Measurements from ENCODE around the gene RPH3AL.
"Not testable (repeated sequence)": the region's sequence is repeated elsewhere in the genome, so short reads cannot be mapped to it uniquely, and the experiment has no call there.

The RPH3AL gene

GRCh38 chr17:280901-281300 lies 71.7 kb downstream of the RPH3AL start:
- no peak for DNase-seq

GRCh38 chr17:280216-280615 lies 72.4 kb downstream of the RPH3AL start:
- no peak for DNase-seq

- no peak for DNase-seq
Measured at GRCh38 chr17:279776-280175, 72.8 kb downstream of the RPH3AL start.

- DNase-seq, result no peak
Measured at GRCh38 chr17:279331-279730, 73.3 kb downstream of the RPH3AL start.

GRCh38 chr17:278676-279059 lies 73.9 kb downstream of the RPH3AL start:
- no peak for DNase-seq

GRCh38 chr17:278055-278675 lies 74.4 kb downstream of the RPH3AL start:
- no peak for DNase-seq

- DNase-seq, result no peak
Measured at GRCh38 chr17:274902-275301, 77.7 kb downstream of the RPH3AL start.

GRCh38 chr17:273981-274832 lies 78.4 kb downstream of the RPH3AL start:
- no peak for DNase-seq

- not testable (repeated sequence) for DNase-seq
Measured at GRCh38 chr17:272856-273255, 79.8 kb downstream of the RPH3AL start.

GRCh38 chr17:271928-272623 lies 80.5 kb downstream of the RPH3AL start:
- not testable (repeated sequence) for DNase-seq

GRCh38 chr17:269616-270514 lies 82.7 kb downstream of the RPH3AL start:
- DNase-seq, result no peak

- no peak for DNase-seq
Measured at GRCh38 chr17:266701-267667, 85.6 kb downstream of the RPH3AL start.

- no peak for DNase-seq
Measured at GRCh38 chr17:266219-266618, 86.4 kb downstream of the RPH3AL start.

GRCh38 chr17:265718-266117 lies 86.9 kb downstream of the RPH3AL start:
- DNase-seq, result no peak

- no peak for DNase-seq
Measured at GRCh38 chr17:263773-264172, 88.8 kb downstream of the RPH3AL start.

GRCh38 chr17:263271-263670 lies 89.3 kb downstream of the RPH3AL start:
- DNase-seq, result no peak

- no peak for DNase-seq
Measured at GRCh38 chr17:261635-262034, 91.0 kb downstream of the RPH3AL start.

- DNase-seq, result no peak
Measured at GRCh38 chr17:260944-261343, 91.7 kb downstream of the RPH3AL start.

- DNase-seq, result no peak
Measured at GRCh38 chr17:260031-260791, 92.4 kb downstream of the RPH3AL start.

- DNase-seq, result no peak
Measured at GRCh38 chr17:259341-259976, 93.1 kb downstream of the RPH3AL start.
